Stimulated activated effector memory CD8-positive, alpha-beta T cell treated with anti-CD3 and anti-CD28 coated beads, Interleukin-12 subunit alpha, Interleukin-12 subunit beta, amount 100 ng/mL, for 72 hours (primary cell): ENCODE results near the gene ZNF619.
"Not testable (repeated sequence)": the region's sequence is repeated elsewhere in the genome, so short reads cannot be mapped to it uniquely, and the experiment has no call there.

Experiments
- ATAC-seq: fragments of 150-1000 bp; cut with Tn5 transposase; 2 replicates; pipeline ENCODE4 v1.10.0; 2021
- DNase-seq, 2 donors: peaks; one replicate each; pipeline ENCODE4 v3.0.0; 2021 to 2022; ENCODE audit warnings: low spot score in 2 of 2
- H3K27ac Mint-ChIP-seq: one replicate; pipeline ENCODE4 v1.8.0; 2022; ENCODE audit warnings: mild to moderate bottlenecking, mixed read lengths
- H3K36me3 Mint-ChIP-seq: one replicate; pipeline ENCODE4 v1.8.0; 2022; ENCODE audit warnings: mild to moderate bottlenecking, mixed read lengths
- H3K4me1 Mint-ChIP-seq: one replicate; pipeline ENCODE4 v1.8.0; 2022; ENCODE audit warnings: mixed read lengths
- H3K4me3 Mint-ChIP-seq: one replicate; pipeline ENCODE4 v1.8.0; 2022; ENCODE audit warnings: mild to moderate bottlenecking, mixed read lengths
- H3K9me3 Mint-ChIP-seq: one replicate; pipeline ENCODE4 v1.8.0; 2022; ENCODE audit warnings: mixed read lengths

The ZNF619 gene

GRCh38 chr3:40458473-40458872, 18.4 kb upstream of the ZNF619 start:
- H3K4me1 Mint-ChIP-seq: peaks cover 27% of the 10 kb centered on the region
- ATAC-seq: no peak
- H3K27ac Mint-ChIP-seq: peak overlapping the region; percentile 94
- peaks cover 2% of the 10 kb centered on the region for H3K9me3 Mint-ChIP-seq
- no peak for DNase-seq
- peaks cover 71% of the 10 kb centered on the region for H3K36me3 Mint-ChIP-seq
- H3K4me3 Mint-ChIP-seq: peak overlapping the region; percentile 83

GRCh38 chr3:40460481-40460880, 16.4 kb upstream of the ZNF619 start:
- not testable (repeated sequence) for H3K4me3 Mint-ChIP-seq, ATAC-seq, H3K9me3 Mint-ChIP-seq, DNase-seq
- H3K27ac Mint-ChIP-seq: peak overlapping the region; percentile 94
- peaks cover 91% of the 10 kb centered on the region for H3K36me3 Mint-ChIP-seq
- H3K4me1 Mint-ChIP-seq: peaks cover 40% of the 10 kb centered on the region

GRCh38 chr3:40461161-40461560, 15.8 kb upstream of the ZNF619 start:
- no peak for ATAC-seq
- Mint-ChIP-seq H3K4me3 (no peak overlapping the region), H3K9me3 (no peaks in the 10 kb centered on the region), H3K4me1 (peaks cover 34% of the 10 kb centered on the region), H3K36me3 (peaks cover 98% of the 10 kb centered on the region), H3K27ac (no peak overlapping the region)
- DNase-seq: no peak

- not testable (repeated sequence) for H3K4me3 Mint-ChIP-seq, ATAC-seq, DNase-seq, H3K27ac Mint-ChIP-seq, H3K9me3 Mint-ChIP-seq
- H3K36me3 Mint-ChIP-seq: peaks cover 99% of the 10 kb centered on the region
- peaks cover 31% of the 10 kb centered on the region for H3K4me1 Mint-ChIP-seq
Measured at GRCh38 chr3:40462838-40463237, 14.1 kb upstream of the ZNF619 start.

GRCh38 chr3:40463579-40463978, 13.3 kb upstream of the ZNF619 start:
- Mint-ChIP-seq H3K36me3 (peaks cover 92% of the 10 kb centered on the region), H3K4me1 (peaks cover 24% of the 10 kb centered on the region), H3K4me3 (no peak overlapping the region), H3K27ac (peak overlapping the region; percentile 77), H3K9me3 (no peaks in the 10 kb centered on the region)
- ATAC-seq: no peak
- DNase-seq: no peak

- DNase-seq (no peak), ATAC-seq (peak; percentile 63)
- peaks cover 16% of the 10 kb centered on the region for H3K4me1 Mint-ChIP-seq
- H3K36me3 Mint-ChIP-seq: peaks cover 83% of the 10 kb centered on the region
- H3K27ac Mint-ChIP-seq: peak overlapping the region; percentile 77
- H3K9me3 Mint-ChIP-seq: no peaks in the 10 kb centered on the region
- no peak overlapping the region for H3K4me3 Mint-ChIP-seq
Measured at GRCh38 chr3:40464339-40465110, 12.4 kb upstream of the ZNF619 start.

GRCh38 chr3:40465111-40465407, 11.9 kb upstream of the ZNF619 start:
- H3K27ac Mint-ChIP-seq: peak overlapping the region; percentile 77
- peaks cover 78% of the 10 kb centered on the region for H3K36me3 Mint-ChIP-seq
- ATAC-seq (no peak), DNase-seq (no peak)
- H3K4me1 Mint-ChIP-seq: peaks cover 16% of the 10 kb centered on the region
- no peaks in the 10 kb centered on the region for H3K9me3 Mint-ChIP-seq
- no peak overlapping the region for H3K4me3 Mint-ChIP-seq

- no peak for DNase-seq
- Mint-ChIP-seq H3K9me3 (no peaks in the 10 kb centered on the region), H3K27ac (peak overlapping the region; percentile 77), H3K4me1 (peaks cover 16% of the 10 kb centered on the region), H3K36me3 (peaks cover 74% of the 10 kb centered on the region), H3K4me3 (no peak overlapping the region)
- ATAC-seq: no peak
Measured at GRCh38 chr3:40465456-40465855, 11.5 kb upstream of the ZNF619 start.

- H3K9me3 Mint-ChIP-seq: no peaks in the 10 kb centered on the region
- no peak for DNase-seq
- no peak overlapping the region for H3K4me3 Mint-ChIP-seq
- ATAC-seq: no peak
- H3K4me1 Mint-ChIP-seq: peaks cover 16% of the 10 kb centered on the region
- H3K27ac Mint-ChIP-seq: no peak overlapping the region
- H3K36me3 Mint-ChIP-seq: peaks cover 48% of the 10 kb centered on the region
Measured at GRCh38 chr3:40468018-40468417, 8.9 kb upstream of the ZNF619 start.

- Mint-ChIP-seq H3K9me3 (no peaks in the 10 kb centered on the region), H3K36me3 (peaks cover 21% of the 10 kb centered on the region), H3K27ac (no peak overlapping the region), H3K4me1 (no peaks in the 10 kb centered on the region), H3K4me3 (no peak overlapping the region)
- no peak for DNase-seq
- ATAC-seq: no peak
Measured at GRCh38 chr3:40470701-40471100, 6.2 kb upstream of the ZNF619 start.

GRCh38 chr3:40477666-40478065, 744 bp downstream of the ZNF619 start:
- Mint-ChIP-seq H3K4me1 (peaks cover 26% of the 10 kb centered on the region), H3K36me3 (peaks cover 14% of the 10 kb centered on the region), H3K9me3 (no peaks in the 10 kb centered on the region), H3K27ac (peak overlapping the region; percentile 97), H3K4me3 (peak overlapping the region; percentile 87)
- ATAC-seq: no peak
- no peak for DNase-seq

GRCh38 chr3:40487172-40487571, 10.2 kb downstream of the ZNF619 start:
- Mint-ChIP-seq H3K27ac (no peak overlapping the region), H3K9me3 (peaks cover 13% of the 10 kb centered on the region), H3K36me3 (peaks cover 43% of the 10 kb centered on the region), H3K4me1 (peaks cover 9% of the 10 kb centered on the region), H3K4me3 (no peak overlapping the region)
- DNase-seq: no peak
- no peak for ATAC-seq

GRCh38 chr3:40490916-40491315, 14.0 kb downstream of the ZNF619 start:
- no peak for DNase-seq
- Mint-ChIP-seq H3K4me3 (no peak overlapping the region), H3K27ac (no peak overlapping the region), H3K4me1 (no peaks in the 10 kb centered on the region), H3K36me3 (peaks cover 18% of the 10 kb centered on the region), H3K9me3 (peaks cover 13% of the 10 kb centered on the region)
- no peak for ATAC-seq

GRCh38 chr3:40494698-40495097, 17.8 kb downstream of the ZNF619 start:
- no peak for ATAC-seq
- H3K36me3 Mint-ChIP-seq: no peaks in the 10 kb centered on the region
- no peak overlapping the region for H3K27ac Mint-ChIP-seq
- no peak overlapping the region for H3K4me3 Mint-ChIP-seq
- no peaks in the 10 kb centered on the region for H3K4me1 Mint-ChIP-seq
- no peak for DNase-seq
- no peaks in the 10 kb centered on the region for H3K9me3 Mint-ChIP-seq

- DNase-seq: no peak
- H3K4me1 Mint-ChIP-seq: no peaks in the 10 kb centered on the region
- no peak overlapping the region for H3K4me3 Mint-ChIP-seq
- H3K27ac Mint-ChIP-seq: no peak overlapping the region
- no peaks in the 10 kb centered on the region for H3K9me3 Mint-ChIP-seq
- H3K36me3 Mint-ChIP-seq: no peaks in the 10 kb centered on the region
- ATAC-seq: no peak
Measured at GRCh38 chr3:40497288-40497687, 20.4 kb downstream of the ZNF619 start.

GRCh38 chr3:40499952-40500351, 23.0 kb downstream of the ZNF619 start:
- ATAC-seq: no peak
- no peak for DNase-seq
- no peaks in the 10 kb centered on the region for H3K36me3 Mint-ChIP-seq
- H3K9me3 Mint-ChIP-seq: no peaks in the 10 kb centered on the region
- no peak overlapping the region for H3K4me3 Mint-ChIP-seq
- peaks cover 5% of the 10 kb centered on the region for H3K4me1 Mint-ChIP-seq
- H3K27ac Mint-ChIP-seq: no peak overlapping the region
